IMR-90 (cell line): ENCODE results near the gene MORN5. TPM values are rescaled to one million over a fixed set of nuclear protein-coding genes. Genes with fewer than 3 reads are reported as not detected.

Experiments used
- ATAC-seq: fragments of 200-7000 bp; cut with Tn5 transposase; 2 replicates; pipeline ENCODE4 v1.9.1; 2020; ENCODE audit warnings: low read depth, mild to moderate bottlenecking, moderate library complexity
- BruUV-seq: library from RNA; stranded (reverse); fragments of 400-500 nt; replicated peaks from 2 replicates; lab custom pipeline; 2021; lab: Mats Ljungman, UMichigan
- CTCF ChIA-PET: fragments of 300-600 bp; formaldehyde crosslinking; extraction: SDS; loops from one replicate; lab custom pipeline; 2021; ENCODE audit warnings: antibody characterized with exemption; lab: Yijun Ruan, JAX
- POLR2A ChIA-PET: fragments of 300-600 bp; sonication (Branson Sonifier 250); formaldehyde crosslinking; loops from one replicate; lab custom pipeline; 2022; ENCODE audit warnings: antibody characterized with exemption; ENCODE audit not compliant: unreplicated experiment; lab: Charles Lee
- DNase-seq: peaks from one replicate; pipeline ENCODE4 v3.0.0; 2013
- H2AFZ ChIP-seq: replicated peaks from 2 replicates; pipeline ENCODE3; 2013; ENCODE audit warnings: low read length, mild to moderate bottlenecking; ENCODE audit not compliant: poor library complexity
- H2AK5ac ChIP-seq: 2 replicates; pipeline ENCODE4 v1.6.1; 2013; ENCODE audit warnings: low read depth, low read length, inconsistent platforms
- H2AK9ac ChIP-seq: replicated peaks from 2 replicates; pipeline ENCODE3; 2013; ENCODE audit warnings: mild to moderate bottlenecking, low read depth, low read length, moderate library complexity; ENCODE audit not compliant: poor library complexity
- H2BK120ac ChIP-seq: 2 replicates; pipeline ENCODE4 v1.6.1; 2013; ENCODE audit warnings: low read depth, low read length, inconsistent platforms
- H2BK15ac ChIP-seq: 3 replicates; pipeline ENCODE4 v1.6.1; 2013; ENCODE audit warnings: low read depth, low read length, inconsistent platforms
- H2BK20ac ChIP-seq: 2 replicates; pipeline ENCODE4 v1.6.1; 2013; ENCODE audit warnings: low read depth, mild to moderate bottlenecking, inconsistent platforms, low read length, moderate library complexity
- H2BK5ac ChIP-seq: 2 replicates; pipeline ENCODE4 v1.6.1; 2013; ENCODE audit warnings: mild to moderate bottlenecking, low read depth, low read length, inconsistent platforms; ENCODE audit not compliant: poor library complexity, severe bottlenecking
- H3K14ac ChIP-seq: replicated peaks from 2 replicates; pipeline ENCODE4 v1.6.1; 2013; ENCODE audit warnings: low read depth, low read length, inconsistent platforms
- H3K18ac ChIP-seq: 2 replicates; pipeline ENCODE4 v1.6.1; 2013; ENCODE audit warnings: low read depth, low read length, control low read depth
- H3K23ac ChIP-seq: 2 replicates; pipeline ENCODE4 v1.6.1; 2013; ENCODE audit warnings: low read depth, low read length, inconsistent platforms
- H3K27ac ChIP-seq: 2 replicates; pipeline ENCODE4 v1.5.1; 2013; ENCODE audit warnings: mild to moderate bottlenecking, control low read depth, low read length; ENCODE audit not compliant: insufficient read depth
- H3K27me3 ChIP-seq: 2 replicates; pipeline ENCODE4 v1.6.1; 2013; ENCODE audit warnings: low read length; ENCODE audit not compliant: control insufficient read depth, insufficient read depth
- H3K36me3 ChIP-seq: 2 replicates; pipeline ENCODE4 v1.6.1; 2013; ENCODE audit warnings: low read length, mixed read lengths; ENCODE audit not compliant: control insufficient read depth, insufficient read depth
- H3K4ac ChIP-seq: 2 replicates; pipeline ENCODE4 v1.6.1; 2013; ENCODE audit warnings: low read depth, low read length, inconsistent platforms
- H3K4me1 ChIP-seq: 2 replicates; pipeline ENCODE4 v1.6.1; 2013; ENCODE audit warnings: low read length, mixed read lengths; ENCODE audit not compliant: control insufficient read depth, insufficient read depth
- H3K4me2 ChIP-seq: 2 replicates; pipeline ENCODE4 v1.6.1; 2013; ENCODE audit warnings: low read depth, mild to moderate bottlenecking, control low read depth, low read length, moderate library complexity
- H3K4me3 ChIP-seq: 2 replicates; pipeline ENCODE4 v1.5.1; 2013; ENCODE audit warnings: low read depth, mild to moderate bottlenecking, control low read depth, low read length, moderate library complexity; ENCODE audit not compliant: insufficient read depth
- H3K56ac ChIP-seq: 2 replicates; pipeline ENCODE4 v1.6.1; 2013; ENCODE audit warnings: low read length, inconsistent platforms; ENCODE audit not compliant: insufficient read depth; ENCODE audit errors: extremely low read depth
- H3K79me1 ChIP-seq, 2 experiments: 2 replicates each; pipeline ENCODE4 v1.6.1; 2013; ENCODE audit warnings: low read length in 2 of 2, inconsistent platforms in 1 of 2, low read depth in 1 of 2
- H3K9ac ChIP-seq: 2 replicates; pipeline ENCODE4 v1.6.1; 2013; ENCODE audit warnings: low read depth, low read length, control low read depth
- H3K9me1 ChIP-seq: 2 replicates; pipeline ENCODE4 v1.6.1; 2013; ENCODE audit warnings: low read length, inconsistent platforms; ENCODE audit not compliant: insufficient read depth
- H3K9me3 ChIP-seq: 2 replicates; pipeline ENCODE4 v1.6.1; 2013; ENCODE audit warnings: low read length; ENCODE audit not compliant: control insufficient read depth, insufficient read depth
- H4K20me1 ChIP-seq: 2 replicates; pipeline ENCODE4 v1.6.1; 2013; ENCODE audit warnings: low read length, inconsistent platforms; ENCODE audit not compliant: insufficient read depth
- H4K5ac ChIP-seq: 2 replicates; pipeline ENCODE4 v1.6.1; 2013; ENCODE audit warnings: mild to moderate bottlenecking, low read depth, low read length, control low read depth
- H4K8ac ChIP-seq, 2 experiments: 2 replicates each; pipeline ENCODE4 v1.6.1; 2013; ENCODE audit warnings: low read depth in 2 of 2, low read length in 2 of 2, control low read depth in 1 of 2, inconsistent platforms in 1 of 2
- H4K91ac ChIP-seq: 2 replicates; pipeline ENCODE4 v1.6.1; 2013; ENCODE audit warnings: low read depth, low read length, inconsistent platforms; ENCODE audit not compliant: insufficient read depth
- RCOR1 ChIP-seq: IDR thresholded peaks from 2 replicates; pipeline ENCODE4 v1.6.1; 2012; ENCODE audit warnings: mild to moderate bottlenecking, low read length, improper control_type of control experiment; ENCODE audit not compliant: insufficient replicate concordance
- WGBS, 2 experiments: methylation state at CpG; one replicate each; pipeline versions ENCODE4 v1.1.5 to v1.1.7; 2013; ENCODE audit warnings: missing lambda C conversion rate in 2 of 2; ENCODE audit not compliant: insufficient read length in 1 of 2; ENCODE audit errors: extremely low coverage in 2 of 2; 5-methylcytosine and 5-hydroxymethylcytosine counted together
- dilution Hi-C: fragments of 300-500 bp; cut with HindIII; formaldehyde crosslinking; loops from one replicate; pipeline ENCODE4 v1.14.3; 2018; ENCODE audit warnings: low sequenced_read_pairs; ENCODE audit not compliant: unreplicated experiment
- in situ Hi-C: fragments of 300-500 bp; cut with MboI; formaldehyde crosslinking; loops from 3 replicates; pipeline ENCODE4 v1.14.3; 2019; ENCODE audit warnings: low sequenced_read_pairs, inconsistent platforms, mixed read lengths
- intact Hi-C: fragments of 100-400 bp; cut with micrococcal nuclease; formaldehyde crosslinking; loops from 2 replicates; pipeline ENCODE4 v1.10.0; 2022
- polyA plus RNA-seq, 3 experiments: library from polyadenylated mRNA; depleted of rRNA; stranded (reverse); fragments of >200 nt; gene quantifications; 2 replicates each; pipeline ENCODE4 v1.2.3, GENCODE V29; 2012; ENCODE audit warnings: low replicate concordance in 1 of 3
- total RNA-seq: library from RNA; depleted of rRNA; stranded (reverse); fragments of >200 nt; gene quantifications from 2 replicates; pipeline ENCODE4 v1.2.3, GENCODE V29; 2012

The MORN5 gene
- total and polyA plus RNA-seq, 2 of the 4 experiments (the other 2 are of a cell fraction) = not detected

- no peak overlapping the region for H4K91ac ChIP-seq
- H3K36me3 ChIP-seq = no peaks in the 10 kb centered on the region
- no peak overlapping the region for H4K8ac ChIP-seq
- no peak overlapping the region for H3K23ac ChIP-seq
- no peak overlapping the region for H3K56ac ChIP-seq
- H3K9me3 ChIP-seq = no peaks in the 10 kb centered on the region
- H3K9me1 ChIP-seq = no peaks in the 10 kb centered on the region
- BruUV-seq = no TSS peak
- H3K4me1 ChIP-seq = no peaks in the 10 kb centered on the region
- no peak overlapping the region for H2BK20ac ChIP-seq
- no peak overlapping the region for H3K4me3 ChIP-seq
- H2AK5ac ChIP-seq = no peak overlapping the region
- H3K27ac ChIP-seq = no peak overlapping the region
- peaks cover 16% of the 10 kb centered on the region for H3K27me3 ChIP-seq
- no peak overlapping the region for H3K4ac ChIP-seq
- no peak overlapping the region for H2BK120ac ChIP-seq
- no peak overlapping the region for H3K9ac ChIP-seq
- H2BK5ac ChIP-seq = no peak overlapping the region
- no CpG with 5 or more reads among the region's 5 CpGs for WGBS, 2 experiments
- in situ Hi-C loops = loop anchor here (5.0 kb wide), 3 partner anchors 233 to 693 kb away; no protein-coding TSS in a partner anchor
- no peak for TF ChIP-seq RCOR1
- no peak overlapping the region for H3K18ac ChIP-seq
- no peak overlapping the region for H3K14ac ChIP-seq
- dilution Hi-C loops = no loop called here
- H4K5ac ChIP-seq = no peak overlapping the region
- ChIA-PET POLR2A (no interaction called here), CTCF (interaction anchor here (4.7 kb wide), 1 partner anchor 21 kb away, joined by 37 read pairs; no protein-coding TSS in a partner anchor)
- no peaks in the 10 kb centered on the region for H3K79me1 ChIP-seq
- H3K4me2 ChIP-seq = no peak overlapping the region
- ATAC-seq = no peak
- H2AK9ac ChIP-seq = no peak overlapping the region
- no peak for DNase-seq
- intact Hi-C loops = no loop called here
- H4K20me1 ChIP-seq = no peaks in the 10 kb centered on the region
- no peak overlapping the region for H2AFZ ChIP-seq
- H2BK15ac ChIP-seq = no peak overlapping the region
Measured at GRCh38 chr9:122119721-122120120, 40.0 kb upstream of the MORN5 start.
